ENCODE data around the gene CCDC181. TPM values are rescaled to one million over a fixed set of nuclear protein-coding genes. Genes with fewer than 3 reads are reported as not detected.

The CCDC181 gene
- total and polyA plus RNA-seq, 7 donors = 0.13 to 2.9 (median 0.30) TPM

- H3K36me3 ChIP-seq (ENCODE audit: insufficient read depth in 1 of 2, low read depth in 1 of 2) = peaks cover 10 to 83% of the 10 kb centered on the region in 2 donors
- ATAC-seq = no peak
- no peak for TF ChIP-seq CTCF (IDR thresholded peaks at IDR 0.05)
Measured at GRCh38 chr1:169390303-169390702, 37.0 kb downstream of the CCDC181 start.

GRCh38 chr1:169387399-169387798, 39.9 kb downstream of the CCDC181 start:
- intact Hi-C loops (cut with DNase I) = no loop called here
- no peaks in the 10 kb centered on the region for H3K27me3 ChIP-seq (ENCODE audit: insufficient read depth in 3 of 3, low read length in 2 of 3)
- no peak for TF ChIP-seq CTCF (IDR thresholded peaks at IDR 0.05)
- H3K27ac ChIP-seq = no peak overlapping the region
- no peak for DNase-seq
- H3K9me3 ChIP-seq = no peaks in the 10 kb centered on the region
- H3K4me1 ChIP-seq = no peaks in the 10 kb centered on the region
- H3K4me3 ChIP-seq = no peak overlapping the region
- H3K36me3 ChIP-seq (ENCODE audit: insufficient read depth in 1 of 2, low read depth in 1 of 2) = peaks cover 14 to 92% of the 10 kb centered on the region in 2 donors
- no peak for ATAC-seq

More at GRCh38 chr1:169390303-169390702, 37.0 kb downstream of the CCDC181 start:
- intact Hi-C loops (cut with DNase I) = no loop called here
- Histone ChIP-seq H3K27me3 (ENCODE audit: insufficient read depth in 3 of 3, low read length in 2 of 3) (no peaks in the 10 kb centered on the region), H3K9me3 (no peaks in the 10 kb centered on the region), H3K4me1 (no peaks in the 10 kb centered on the region), H3K27ac (no peak overlapping the region), H3K4me3 (no peak overlapping the region)
- DNase-seq = no peak

- ATAC-seq = no peak
- WGBS, 3 donors = 63 to 87% (median 78%) methylated on average over 4 of the region's 4 CpGs
Measured at GRCh38 chr1:169383449-169383848, 43.8 kb downstream of the CCDC181 start.

GRCh38 chr1:169381162-169381561, 46.1 kb downstream of the CCDC181 start:
- ATAC-seq = no peak
- Histone ChIP-seq H3K27me3 (ENCODE audit: insufficient read depth in 3 of 3, low read length in 2 of 3) (no peaks in the 10 kb centered on the region), H3K4me1 (no peaks in the 10 kb centered on the region), H3K4me3 (no peak overlapping the region), H3K27ac (no peak overlapping the region), H3K36me3 (ENCODE audit: insufficient read depth in 1 of 2, low read depth in 1 of 2) (peaks cover 11 to 95% of the 10 kb centered on the region in 2 donors), H3K9me3 (no peaks in the 10 kb centered on the region)
- intact Hi-C loops (cut with DNase I) = no loop called here
- no peak for TF ChIP-seq CTCF (IDR thresholded peaks at IDR 0.05)
- no peak for DNase-seq

More at GRCh38 chr1:169383449-169383848, 43.8 kb downstream of the CCDC181 start:
- H3K27ac ChIP-seq = no peak overlapping the region
- no peak for DNase-seq
- intact Hi-C loops (cut with DNase I) = no loop called here
- no peak for TF ChIP-seq CTCF (IDR thresholded peaks at IDR 0.05)
- no peak overlapping the region for H3K4me3 ChIP-seq
- no peaks in the 10 kb centered on the region for H3K9me3 ChIP-seq
- peaks cover 7 to 93% of the 10 kb centered on the region in 2 donors for H3K36me3 ChIP-seq (ENCODE audit: insufficient read depth in 1 of 2, low read depth in 1 of 2)
- no peaks in the 10 kb centered on the region for H3K4me1 ChIP-seq
- H3K27me3 ChIP-seq (ENCODE audit: insufficient read depth in 3 of 3, low read length in 2 of 3) = no peaks in the 10 kb centered on the region

GRCh38 chr1:169371404-169371803, 55.9 kb downstream of the CCDC181 start:
- intact Hi-C loops (cut with DNase I) = loop anchor here (10.0 kb wide), 1 partner anchor 173 kb away; no protein-coding TSS in a partner anchor
- Histone ChIP-seq H3K4me1 (peaks cover 18% of the 10 kb centered on the region), H3K27me3 (ENCODE audit: insufficient read depth in 3 of 3, low read length in 2 of 3) (no peaks in the 10 kb centered on the region), H3K27ac (no peak overlapping the region), H3K4me3 (no peak overlapping the region), H3K36me3 (ENCODE audit: insufficient read depth in 1 of 2, low read depth in 1 of 2) (peaks cover under 1 to 47% of the 10 kb centered on the region in 2 donors), H3K9me3 (no peaks in the 10 kb centered on the region)
- no peak for DNase-seq
- no peak for TF ChIP-seq CTCF (IDR thresholded peaks at IDR 0.05)
- WGBS, 3 donors = 66 to 76% (median 71%) methylated on average over 1 of the region's 1 CpG
- ATAC-seq = no peak

Measured in psoas muscle (tissue), 8 donors.